Measurements from ENCODE around the gene DICER1. TPM values are rescaled to one million over a fixed set of nuclear protein-coding genes. Genes with fewer than 3 reads are reported as not detected.

The DICER1 gene
- total RNA-seq, 1 donor from 2014 or later, result 70.0 TPM

DNA sequence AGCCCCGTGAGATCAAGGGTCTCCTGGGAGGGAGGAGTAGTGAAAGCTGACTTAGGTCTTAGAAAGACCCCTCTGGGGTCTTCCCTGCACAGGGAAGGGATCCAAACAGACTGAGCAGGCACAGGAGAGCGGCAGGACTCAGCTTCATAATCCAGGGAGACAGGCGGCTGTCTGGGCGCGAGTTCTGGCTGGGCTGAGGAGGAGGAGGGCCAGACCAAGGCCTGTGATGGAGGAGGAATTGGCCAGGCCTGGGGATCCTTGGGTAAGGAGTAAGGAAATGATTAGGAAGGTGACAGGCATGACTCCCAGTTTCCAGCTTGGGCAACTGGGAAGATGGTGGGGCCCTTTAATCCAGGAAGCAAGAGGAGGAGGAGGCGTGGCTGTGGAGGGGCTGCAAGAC is 93.1 kb downstream of the DICER1 start:
- TF ChIP-seq, protein P1, sequence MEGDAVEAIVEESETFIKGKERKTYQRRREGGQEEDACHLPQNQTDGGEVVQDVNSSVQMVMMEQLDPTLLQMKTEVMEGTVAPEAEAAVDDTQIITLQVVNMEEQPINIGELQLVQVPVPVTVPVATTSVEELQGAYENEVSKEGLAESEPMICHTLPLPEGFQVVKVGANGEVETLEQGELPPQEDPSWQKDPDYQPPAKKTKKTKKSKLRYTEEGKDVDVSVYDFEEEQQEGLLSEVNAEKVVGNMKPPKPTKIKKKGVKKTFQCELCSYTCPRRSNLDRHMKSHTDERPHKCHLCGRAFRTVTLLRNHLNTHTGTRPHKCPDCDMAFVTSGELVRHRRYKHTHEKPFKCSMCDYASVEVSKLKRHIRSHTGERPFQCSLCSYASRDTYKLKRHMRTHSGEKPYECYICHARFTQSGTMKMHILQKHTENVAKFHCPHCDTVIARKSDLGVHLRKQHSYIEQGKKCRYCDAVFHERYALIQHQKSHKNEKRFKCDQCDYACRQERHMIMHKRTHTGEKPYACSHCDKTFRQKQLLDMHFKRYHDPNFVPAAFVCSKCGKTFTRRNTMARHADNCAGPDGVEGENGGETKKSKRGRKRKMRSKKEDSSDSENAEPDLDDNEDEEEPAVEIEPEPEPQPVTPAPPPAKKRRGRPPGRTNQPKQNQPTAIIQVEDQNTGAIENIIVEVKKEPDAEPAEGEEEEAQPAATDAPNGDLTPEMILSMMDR (IDR thresholded peaks at IDR 0.05), result no peak
- TF ChIP-seq EZH2 (IDR thresholded peaks at IDR 0.05) (no peak), EZH2phosphoT487 (IDR thresholded peaks at IDR 0.05) (no peak)

DNA sequence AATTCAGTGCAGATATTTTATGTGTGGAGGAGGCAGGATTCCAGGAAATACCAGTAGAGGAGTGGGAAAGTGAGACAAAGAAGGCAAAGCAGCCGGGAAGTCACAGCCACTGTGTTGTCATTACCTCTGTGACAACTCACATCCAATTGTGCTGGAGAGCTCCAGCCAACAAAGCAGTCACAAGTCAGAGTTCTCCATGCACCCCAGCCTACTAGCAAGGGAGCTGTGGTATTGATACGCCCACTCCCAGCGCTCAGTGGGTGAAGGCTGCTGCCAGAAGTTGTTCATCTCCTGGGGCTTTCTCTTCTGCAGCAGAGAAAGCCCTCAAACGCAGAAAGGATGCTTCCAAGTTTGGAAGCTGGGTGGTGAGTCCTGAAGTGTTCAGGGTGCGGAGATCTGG is 93.9 kb downstream of the DICER1 start:
- Histone ChIP-seq H3K36me3 (no peaks in the 10 kb centered on the region), H3K27me3 (no peaks in the 10 kb centered on the region), H3K4me1 (no peaks in the 10 kb centered on the region), H3F3A (ENCODE audit: low read depth) (no peaks in the 10 kb centered on the region), H3K4me3 (no peak overlapping the region), H3K4me2 (no peak overlapping the region), H3K9ac (no peak overlapping the region), H3K79me2 (ENCODE audit: low read depth) (no peaks in the 10 kb centered on the region), H2AFZ (replicated peaks) (no peak overlapping the region), H4K20me1 (ENCODE audit: low read depth) (no peaks in the 10 kb centered on the region), H3K9me3 (ENCODE audit: low read depth) (no peaks in the 10 kb centered on the region), H3K27ac (no peak overlapping the region)
- Mint-ChIP-seq H3K9me3 (peaks cover 2% of the 10 kb centered on the region), H3K27me3 (ENCODE audit: insufficient read depth, low read depth) (peaks cover 16% of the 10 kb centered on the region), H3K4me1 (peaks cover 17% of the 10 kb centered on the region), H3K27ac (peak overlapping the region; percentile 83), H3K4me3 (no peak overlapping the region), H3K36me3 (no peaks in the 10 kb centered on the region)
- no peak for DNase-seq (ENCODE audit: low spot score)
- TF ChIP-seq EZH2 (IDR thresholded peaks at IDR 0.05) (no peak), EZH2phosphoT487 (IDR thresholded peaks at IDR 0.05) (no peak)
- TF ChIP-seq, protein P1 (IDR thresholded peaks at IDR 0.05), result no peak

More for the DNA sequence above, 93.1 kb downstream of the DICER1 start:
- Histone ChIP-seq H3K27me3 (no peaks in the 10 kb centered on the region), H3K4me2 (no peak overlapping the region), H3K9ac (no peak overlapping the region), H3K4me3 (no peak overlapping the region), H3F3A (ENCODE audit: low read depth) (no peaks in the 10 kb centered on the region), H3K27ac (no peak overlapping the region), H3K36me3 (no peaks in the 10 kb centered on the region), H4K20me1 (ENCODE audit: low read depth) (no peaks in the 10 kb centered on the region), H3K4me1 (no peaks in the 10 kb centered on the region), H3K79me2 (ENCODE audit: low read depth) (no peaks in the 10 kb centered on the region), H3K9me3 (ENCODE audit: low read depth) (no peaks in the 10 kb centered on the region), H2AFZ (replicated peaks) (peak overlapping the region; percentile 5)
- Mint-ChIP-seq H3K4me1 (peaks cover 9% of the 10 kb centered on the region), H3K27ac (peak overlapping the region; percentile 72), H3K36me3 (no peaks in the 10 kb centered on the region), H3K27me3 (ENCODE audit: insufficient read depth, low read depth) (peaks cover 16% of the 10 kb centered on the region), H3K4me3 (no peak overlapping the region), H3K9me3 (peaks cover 2% of the 10 kb centered on the region)
- no peak for DNase-seq (ENCODE audit: low spot score)

DNA sequence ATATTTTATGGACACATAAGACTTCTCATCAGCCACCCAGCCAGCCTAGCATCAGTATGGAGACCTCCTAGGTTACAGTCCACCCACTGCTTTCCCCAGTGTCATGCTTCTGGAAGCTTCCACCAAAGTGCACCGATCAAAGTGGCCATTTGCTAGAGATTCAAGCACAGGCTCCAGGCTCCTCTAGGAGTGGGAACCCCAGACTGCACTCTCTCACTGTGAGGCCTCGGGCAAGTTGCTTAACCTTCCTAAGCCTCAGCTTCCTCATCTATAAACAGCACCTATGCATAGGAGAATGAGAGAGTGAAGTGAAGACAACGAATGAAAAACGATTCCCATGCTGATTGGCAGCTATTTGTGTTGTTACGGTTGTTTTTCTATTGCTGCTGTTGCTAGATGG is 94.4 kb downstream of the DICER1 start:
- Histone ChIP-seq H3K79me2 (ENCODE audit: low read depth) (no peaks in the 10 kb centered on the region), H3K4me3 (no peak overlapping the region), H3K9me3 (ENCODE audit: low read depth) (no peaks in the 10 kb centered on the region), H3K9ac (no peak overlapping the region), H3K4me2 (no peak overlapping the region), H4K20me1 (ENCODE audit: low read depth) (no peaks in the 10 kb centered on the region), H2AFZ (replicated peaks) (no peak overlapping the region), H3K4me1 (no peaks in the 10 kb centered on the region), H3K27ac (no peak overlapping the region), H3K27me3 (no peaks in the 10 kb centered on the region), H3F3A (ENCODE audit: low read depth) (no peaks in the 10 kb centered on the region), H3K36me3 (no peaks in the 10 kb centered on the region)
- Mint-ChIP-seq H3K9me3 (peaks cover 2% of the 10 kb centered on the region), H3K36me3 (no peaks in the 10 kb centered on the region), H3K27me3 (ENCODE audit: insufficient read depth, low read depth) (peaks cover 14% of the 10 kb centered on the region), H3K4me1 (peaks cover 19% of the 10 kb centered on the region), H3K27ac (peak overlapping the region; percentile 83), H3K4me3 (no peak overlapping the region)
- DNase-seq (ENCODE audit: low spot score), result no peak
- TF ChIP-seq EZH2phosphoT487 (IDR thresholded peaks at IDR 0.05), result no peak
- TF ChIP-seq EZH2 (IDR thresholded peaks at IDR 0.05), result no peak
- TF ChIP-seq, protein P1 (IDR thresholded peaks at IDR 0.05), result no peak

Data from neural progenitor cell (in vitro differentiated cells).